GM23338 (cell line): ENCODE measurements around the gene KCNT1. TPM values are rescaled to one million over a fixed set of nuclear protein-coding genes. Genes with fewer than 3 reads are reported as not detected.

ENCODE experiments used
- ATAC-seq: fragments of 200-7000 bp; cut with Tn5 transposase; 3 replicates; pipeline ENCODE4 v1.9.1; 2020
- DNase-seq: peaks from one replicate; pipeline ENCODE4 v3.0.0-alpha.2; 2015; ENCODE audit warnings: low spot score
- H2AFZ ChIP-seq: fragments of 200-600 bp; sonication (generic); 2 replicates; pipeline ENCODE4 v1.8.0; 2016; ENCODE audit warnings: antibody characterized with exemption, mild to moderate bottlenecking, moderate library complexity
- H3F3A ChIP-seq: fragments of 200-600 bp; sonication (generic); replicated peaks from 2 replicates; pipeline ENCODE4 v1.8.0; 2017; ENCODE audit warnings: antibody characterized with exemption, mixed run types, low read depth
- H3K27ac ChIP-seq: fragments of 200-600 bp; sonication (generic); 2 replicates; pipeline ENCODE4 v1.6.1; 2016; ENCODE audit warnings: low read depth
- H3K27me3 ChIP-seq: fragments of 200-600 bp; sonication (generic); 2 replicates; pipeline ENCODE4 v1.8.0; 2016; ENCODE audit warnings: mild to moderate bottlenecking, mixed run types, moderate library complexity; ENCODE audit not compliant: insufficient read depth
- H3K36me3 ChIP-seq: fragments of 200-600 bp; sonication (generic); 2 replicates; pipeline ENCODE4 v1.8.0; 2016; ENCODE audit warnings: mild to moderate bottlenecking; ENCODE audit not compliant: insufficient read depth
- H3K4me1 ChIP-seq: fragments of 200-600 bp; sonication (generic); 2 replicates; pipeline ENCODE4 v1.8.0; 2016; ENCODE audit warnings: mild to moderate bottlenecking, moderate library complexity; ENCODE audit not compliant: insufficient read depth
- H3K4me2 ChIP-seq: fragments of 200-600 bp; sonication (generic); 2 replicates; pipeline ENCODE4 v1.7.1; 2017; ENCODE audit warnings: mixed run types
- H3K4me3 ChIP-seq: fragments of 200-600 bp; sonication (generic); 2 replicates; pipeline ENCODE4 v1.6.1; 2016; ENCODE audit warnings: mixed run types
- H3K79me2 ChIP-seq: fragments of 200-600 bp; sonication (generic); replicated peaks from 2 replicates; pipeline ENCODE4 v1.8.0; 2017; ENCODE audit warnings: mild to moderate bottlenecking; ENCODE audit not compliant: insufficient read depth
- H3K9me2 ChIP-seq: fragments of 200-600 bp; sonication (generic); 2 replicates; pipeline ENCODE4 v1.8.0; 2017; ENCODE audit not compliant: insufficient read depth
- H4K20me1 ChIP-seq: fragments of 200-600 bp; sonication (generic); replicated peaks from 2 replicates; pipeline ENCODE4 v1.8.0; 2017; ENCODE audit warnings: mild to moderate bottlenecking; ENCODE audit not compliant: insufficient read depth
- H3K27ac Mint-ChIP-seq: 2 replicates; pipeline ENCODE4 v1.8.0; 2020; ENCODE audit warnings: inconsistent platforms, mild to moderate bottlenecking, moderate library complexity, mixed read lengths
- H3K27me3 Mint-ChIP-seq: 3 replicates; pipeline ENCODE4 v1.8.0; 2022; ENCODE audit warnings: low read depth, mild to moderate bottlenecking, moderate library complexity, mixed read lengths, inconsistent platforms; ENCODE audit not compliant: insufficient read depth, poor library complexity
- H3K36me3 Mint-ChIP-seq: 3 replicates; pipeline ENCODE4 v1.8.0; 2021; ENCODE audit warnings: low read depth, mild to moderate bottlenecking, inconsistent platforms, moderate library complexity, mixed read lengths
- H3K4me1 Mint-ChIP-seq: 3 replicates; pipeline ENCODE4 v1.8.0; 2020; ENCODE audit warnings: mild to moderate bottlenecking, inconsistent platforms, mixed read lengths
- H3K4me3 Mint-ChIP-seq: 3 replicates; pipeline ENCODE4 v1.8.0; 2021; ENCODE audit warnings: moderate library complexity, mild to moderate bottlenecking, inconsistent platforms, mixed read lengths
- H3K9me3 Mint-ChIP-seq: 3 replicates; pipeline ENCODE4 v1.8.0; 2020; ENCODE audit warnings: moderate library complexity, mild to moderate bottlenecking, inconsistent platforms, mixed read lengths
- ETS1 ChIP-seq: IDR thresholded peaks from 2 replicates; pipeline ENCODE4 v1.6.1; 2016; ENCODE audit warnings: antibody characterized with exemption
- EZH2phosphoT487 ChIP-seq: fragments of 200-600 bp; sonication (generic); IDR thresholded peaks from one replicate; pipeline ENCODE4 v1.8.1; 2018; ENCODE audit warnings: antibody characterized with exemption; ENCODE audit not compliant: unreplicated experiment
- JUNB ChIP-seq: IDR thresholded peaks from one replicate; pipeline ENCODE4 v1.6.1; 2016; ENCODE audit warnings: antibody characterized with exemption; ENCODE audit not compliant: unreplicated experiment
- NANOG ChIP-seq: IDR thresholded peaks from 2 replicates; pipeline ENCODE4 v1.6.1; 2016; ENCODE audit warnings: antibody characterized with exemption, borderline replicate concordance
- REST ChIP-seq: IDR thresholded peaks from one replicate; pipeline ENCODE4 v1.6.1; 2018; ENCODE audit warnings: antibody characterized with exemption; ENCODE audit not compliant: unreplicated experiment
- ZNF114 ChIP-seq: fragments of 250-450 bp; sonication (Bioruptor Pico); IDR thresholded peaks from 2 replicates; pipeline ENCODE4 v1.5.0; 2020; ENCODE audit warnings: mild to moderate bottlenecking, moderate library complexity
- ZNF331 ChIP-seq: fragments of 250-450 bp; sonication (Bioruptor Pico); IDR thresholded peaks from 2 replicates; pipeline ENCODE4 v1.5.0; 2020; ENCODE audit warnings: low read depth, mild to moderate bottlenecking, moderate library complexity
- ZNF462 ChIP-seq: fragments of 250-450 bp; sonication (Bioruptor Pico); IDR thresholded peaks from 2 replicates; pipeline ENCODE4 v1.5.0; 2020; ENCODE audit warnings: mild to moderate bottlenecking, moderate library complexity
- polyA plus RNA-seq: library from polyadenylated mRNA; unstranded; fragments of >200 nt; fragmentation: Nextera tagmentation; extraction: Ambion mirVana; gene quantifications from 2 replicates; pipeline ENCODE4 v1.2.1, GENCODE V29; 2016
- total RNA-seq: library from RNA; depleted of rRNA; stranded (reverse); fragments of >200 nt; shearing (Covaris generic); gene quantifications from 2 replicates; pipeline ENCODE4 v1.2.3, GENCODE V29; 2014

Gene KCNT1
- total and polyA plus RNA-seq, 2 experiments from 2014 or later = 0.05 to 0.28 TPM

- Histone ChIP-seq H3K9me2 (no peaks in the 10 kb centered on the region), H3K27ac (no peak overlapping the region), H4K20me1 (no peaks in the 10 kb centered on the region), H3K79me2 (no peaks in the 10 kb centered on the region), H3K36me3 (no peaks in the 10 kb centered on the region), H3F3A (0 out of 2 replicates have a peak, but pooled peaks cover 8% of the 10 kb centered on the region), H3K27me3 (peaks cover 9% of the 10 kb centered on the region; the same call in 1 of the 2 replicates), H3K4me3 (no peak overlapping the region), H3K4me2 (no peak overlapping the region), H3K4me1 (no peaks in the 10 kb centered on the region), H2AFZ (no peak overlapping the region)
- Mint-ChIP-seq H3K9me3 (no peaks in the 10 kb centered on the region), H3K36me3 (no peaks in the 10 kb centered on the region), H3K27me3 (peaks cover 31% of the 10 kb centered on the region), H3K4me1 (no peaks in the 10 kb centered on the region), H3K27ac (no peak overlapping the region), H3K4me3 (no peak overlapping the region; the same call in 2 of the 3 replicates)
- ATAC-seq (no peak), DNase-seq (no peak)
- no peak for TF ChIP-seq REST
- TF ChIP-seq ZNF462 (CRISPR knock-in tag) = no peak
- no peak for TF ChIP-seq ZNF114 (CRISPR knock-in tag)
- TF ChIP-seq ETS1 = no peak
- no peak for TF ChIP-seq NANOG
- no peak for TF ChIP-seq EZH2phosphoT487
- TF ChIP-seq JUNB = no peak
- TF ChIP-seq ZNF331 (CRISPR knock-in tag) = no peak
Observed at GRCh38 chr9:135712613-135713295, 10.8 kb downstream of the KCNT1 start.
